EL (cell line): ENCODE measurements around the gene PPP2R3B.
"Not testable (repeated sequence)": the region's sequence is repeated elsewhere in the genome, so short reads cannot be mapped to it uniquely, and the experiment has no call there.

Source experiments
- DNase-seq: peaks from one replicate; pipeline ENCODE4 v3.0.0-alpha.2; 2016

Gene PPP2R3B

DNA sequence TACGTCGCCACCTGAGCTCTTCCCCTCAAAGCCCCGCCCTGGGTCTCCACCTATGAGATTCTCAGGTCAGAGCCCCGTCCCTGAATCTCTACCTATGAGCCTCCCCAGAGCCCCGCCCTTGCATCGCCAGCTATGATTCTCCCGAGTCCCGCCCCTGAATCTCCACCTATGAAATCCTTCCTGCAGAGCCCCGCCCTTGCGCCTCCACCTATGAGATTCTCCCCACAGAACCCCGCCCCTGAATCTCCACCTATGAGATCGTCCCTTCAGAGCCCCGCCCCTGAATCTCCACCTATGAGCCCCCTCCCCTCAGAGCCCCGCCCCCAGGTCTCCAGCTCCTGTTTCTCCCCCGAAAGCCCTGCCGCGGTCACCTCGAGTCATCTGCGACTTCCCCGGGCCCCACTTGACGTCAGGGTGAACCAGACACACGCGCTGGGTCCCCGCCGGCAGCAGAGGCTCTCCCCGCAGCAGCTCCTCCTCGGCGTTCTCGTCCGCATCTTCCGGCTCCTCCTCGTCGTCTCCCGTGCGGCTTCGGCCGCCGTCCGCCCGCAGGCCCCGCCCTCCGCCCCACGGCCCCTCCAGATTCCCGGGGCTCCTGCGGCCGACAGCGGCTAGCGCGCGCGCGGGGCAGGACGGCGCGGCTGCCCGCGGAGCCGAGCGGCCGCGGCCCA is 68.5 kb downstream of the PPP2R3B start:
- DNase-seq, result peak; percentile 99

DNA sequence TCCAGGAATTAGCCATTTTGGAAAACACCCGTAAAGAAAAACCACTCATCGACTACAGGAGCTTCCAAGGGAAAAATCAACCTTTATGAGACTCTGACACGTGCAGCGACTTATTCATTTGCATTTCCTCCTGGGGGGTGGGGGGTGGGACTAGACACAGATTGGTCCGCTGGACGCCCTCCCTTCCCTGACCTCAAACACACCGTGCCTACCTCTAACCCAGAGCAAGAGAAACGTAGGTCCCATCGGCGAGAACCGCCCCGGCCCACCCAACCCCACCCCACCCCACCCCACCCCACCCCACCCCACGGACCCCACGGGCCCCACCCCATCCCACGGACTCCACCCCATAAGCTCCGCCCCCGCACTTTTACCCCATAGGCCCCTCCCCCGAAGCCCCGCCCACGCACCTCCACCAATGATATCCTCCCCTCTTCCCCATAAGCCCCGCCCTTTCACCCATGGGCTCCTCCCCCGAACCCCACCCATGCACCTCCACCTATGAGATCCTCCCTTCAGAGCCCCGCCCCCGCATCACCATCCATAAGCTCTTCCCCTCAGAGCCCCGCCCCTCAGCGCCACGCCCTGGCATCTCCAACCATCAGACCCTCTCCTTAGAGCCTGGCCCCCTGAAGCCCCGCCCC is 69.2 kb downstream of the PPP2R3B start:
- no peak for DNase-seq

- no peak for DNase-seq
Measured at GRCh38 chrX:316351-317325, 70.1 kb downstream of the PPP2R3B start.

DNA sequence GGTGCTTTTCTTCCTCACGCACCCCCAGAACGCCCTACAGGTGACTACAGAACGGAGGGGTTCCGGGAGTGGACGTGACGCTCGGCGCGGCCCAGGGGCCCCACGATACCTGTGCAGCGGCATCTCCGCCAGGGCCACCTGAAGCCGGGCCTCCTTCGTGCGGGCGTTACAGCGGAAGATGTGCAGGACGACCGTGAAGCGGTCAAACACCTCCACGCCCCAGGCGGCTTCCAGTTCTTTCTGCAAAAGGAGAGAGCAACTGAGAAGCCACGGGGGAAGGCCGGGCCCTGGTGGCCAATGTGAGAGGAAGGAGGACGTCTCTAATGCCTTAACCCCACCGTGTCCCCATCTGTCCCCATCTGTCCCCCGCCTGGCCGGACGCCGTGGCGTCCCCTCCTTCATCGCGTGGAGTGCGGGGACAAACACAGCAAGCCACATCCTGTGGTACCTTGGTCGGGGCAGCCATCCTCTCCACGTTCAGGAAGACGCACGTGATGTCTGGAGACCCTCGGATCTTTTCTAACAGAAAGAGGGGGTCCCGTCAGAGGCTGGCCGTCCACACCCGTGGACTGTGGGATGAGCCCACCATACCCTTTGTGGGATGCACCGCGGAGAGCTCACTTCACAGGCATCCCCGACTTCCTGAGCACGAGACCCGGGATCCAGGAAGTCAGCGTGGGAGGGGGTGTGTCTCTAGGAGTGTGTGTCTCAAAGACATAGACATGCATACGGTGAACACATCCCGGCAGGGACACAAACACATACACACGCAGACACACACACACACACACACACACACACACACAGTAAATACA is 71.7 kb downstream of the PPP2R3B start:
- no peak for DNase-seq

DNA sequence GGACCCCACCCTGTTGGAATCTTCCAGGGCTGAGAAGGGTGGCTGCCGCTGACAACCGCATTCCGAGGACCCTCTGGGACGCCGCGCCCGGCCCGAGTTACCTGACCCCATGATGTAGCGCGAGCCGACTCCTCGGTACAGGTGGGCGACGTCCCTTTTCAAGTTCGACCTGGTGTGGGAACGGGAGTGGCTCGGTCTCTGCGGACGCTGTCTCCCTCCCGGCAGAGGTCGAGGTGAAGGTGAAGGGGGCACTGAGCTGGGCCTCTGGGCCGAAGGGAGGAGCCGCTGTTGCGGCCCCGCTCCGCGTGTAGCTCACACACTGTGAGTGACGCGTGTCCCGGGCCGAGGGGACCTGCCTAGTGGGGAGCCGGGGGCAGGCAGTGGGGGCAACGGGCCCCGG is 72.7 kb downstream of the PPP2R3B start:
- no peak for DNase-seq

- no peak for DNase-seq
Measured at GRCh38 chrX:313546-313945, 73.2 kb downstream of the PPP2R3B start.

GRCh38 chrX:312621-313331 is 73.9 kb downstream of the PPP2R3B start:
- no peak for DNase-seq

- no peak for DNase-seq
Measured at GRCh38 chrX:311156-312129, 75.3 kb downstream of the PPP2R3B start.

- no peak for DNase-seq
Measured at GRCh38 chrX:310621-311155, 76.0 kb downstream of the PPP2R3B start.

DNA sequence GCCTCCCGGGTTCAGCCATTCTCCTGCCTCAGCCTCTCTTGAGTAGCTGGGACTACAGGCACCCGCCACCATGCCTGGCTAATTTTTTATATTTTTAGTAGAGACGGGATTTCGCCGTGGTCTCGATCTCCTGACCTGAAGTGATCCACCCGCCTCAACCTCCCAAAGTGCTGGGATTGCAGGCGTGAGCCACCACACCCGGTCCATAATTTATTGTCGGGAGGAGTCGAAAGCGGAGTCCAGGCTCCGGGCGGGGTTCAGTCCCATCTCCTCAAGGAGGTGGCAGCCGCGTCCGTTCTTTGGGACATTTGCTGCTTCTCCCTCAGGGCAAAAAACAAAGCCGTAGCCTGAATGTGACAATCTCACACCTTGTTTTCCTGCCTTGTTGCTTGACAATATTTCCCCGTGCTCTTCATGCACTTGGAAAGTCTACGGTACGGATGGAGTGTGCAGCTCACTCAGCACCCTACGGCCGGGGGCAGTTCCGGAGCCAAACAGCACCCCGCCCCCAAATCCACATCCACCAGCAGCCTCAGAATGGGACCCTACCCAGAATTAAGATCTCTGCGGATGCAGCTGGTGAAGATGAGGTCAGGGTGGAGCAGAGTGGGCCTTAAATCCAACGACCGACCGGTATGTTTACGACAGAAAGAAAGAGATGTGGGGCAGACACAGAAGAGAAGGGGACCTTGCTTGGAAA is 77.7 kb downstream of the PPP2R3B start:
- DNase-seq, result no peak

DNA sequence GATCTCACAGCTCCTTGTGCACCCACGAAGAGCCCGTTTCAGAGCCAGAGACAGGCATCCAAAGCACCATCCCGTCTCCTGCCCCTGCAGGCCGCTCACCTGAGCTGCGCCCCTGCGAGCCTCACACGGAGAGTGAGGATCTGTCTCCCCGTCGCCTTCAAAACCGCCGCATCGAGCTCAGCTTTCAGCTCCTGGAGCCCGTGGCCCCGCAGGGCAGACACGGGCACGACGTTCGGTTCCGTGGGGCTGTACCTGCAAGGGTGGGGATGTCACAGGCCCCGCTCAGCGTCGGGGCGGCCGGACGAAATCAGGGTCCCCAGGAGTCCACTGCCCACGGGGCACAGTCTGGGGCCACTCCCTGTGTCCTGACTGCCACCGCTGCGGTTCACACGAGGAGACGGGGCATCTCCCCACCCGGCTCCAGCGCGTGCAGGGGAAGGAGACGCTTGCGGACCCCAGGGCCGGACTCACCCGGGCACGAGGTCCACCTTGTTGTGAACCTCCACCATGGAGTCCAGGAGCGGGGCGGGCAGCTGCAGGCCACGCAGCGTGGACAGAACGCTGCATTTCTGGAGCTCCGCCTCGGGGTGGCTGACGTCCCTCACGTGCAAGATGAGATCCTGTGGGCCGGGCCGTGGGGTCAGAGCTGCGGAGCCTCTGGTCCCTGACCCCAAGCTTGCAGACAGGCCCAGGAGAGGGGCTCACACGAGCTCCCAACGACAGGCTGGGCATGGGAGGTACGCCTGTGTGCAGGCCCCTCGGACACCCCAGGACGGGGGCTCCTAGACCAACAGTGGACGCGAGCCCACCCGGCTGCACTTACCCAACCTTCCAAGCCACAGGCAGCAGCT is 79.2 kb downstream of the PPP2R3B start:
- DNase-seq, result no peak

GRCh38 chrX:306614-307251 is 80.0 kb downstream of the PPP2R3B start:
- not testable (repeated sequence) for DNase-seq

DNA sequence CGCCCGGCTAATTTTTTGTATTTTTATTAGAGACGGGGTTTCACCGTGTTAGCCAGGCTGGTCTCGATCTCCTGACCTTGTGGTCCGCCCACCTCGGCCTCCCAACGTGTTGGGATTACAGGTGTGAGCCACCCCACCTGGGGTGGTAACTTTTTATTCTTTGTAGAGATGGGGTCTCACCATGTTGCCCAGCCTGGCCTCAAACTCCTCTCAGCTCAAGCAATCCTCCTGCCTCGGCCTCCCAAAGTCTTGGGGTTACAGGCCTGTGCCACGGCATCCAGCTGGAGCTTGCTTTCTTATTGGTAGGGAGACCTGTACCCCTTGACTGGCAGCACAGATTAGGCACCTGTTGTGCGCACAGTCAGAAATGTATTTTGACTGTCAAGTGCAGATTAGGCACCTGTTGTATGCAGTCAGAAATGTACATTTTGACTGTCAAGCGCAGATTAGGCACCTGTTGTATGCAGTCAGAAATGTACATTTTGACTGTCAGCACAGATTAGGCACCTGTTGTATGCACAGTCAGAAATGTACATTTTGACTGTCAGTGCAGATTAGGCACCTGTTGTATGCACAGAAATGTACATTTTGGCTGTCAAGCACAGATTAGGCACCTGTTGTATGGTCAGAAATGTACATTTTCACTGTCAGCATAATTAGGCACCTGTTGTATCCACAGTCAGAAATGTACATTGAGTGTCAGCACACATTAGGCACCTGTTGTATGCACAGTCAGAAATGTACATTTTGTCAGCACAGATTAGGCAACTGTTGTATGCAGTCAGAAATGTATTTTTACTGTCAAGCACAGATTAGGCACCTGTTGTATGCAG is 80.7 kb downstream of the PPP2R3B start:
- not testable (repeated sequence) for DNase-seq

DNA sequence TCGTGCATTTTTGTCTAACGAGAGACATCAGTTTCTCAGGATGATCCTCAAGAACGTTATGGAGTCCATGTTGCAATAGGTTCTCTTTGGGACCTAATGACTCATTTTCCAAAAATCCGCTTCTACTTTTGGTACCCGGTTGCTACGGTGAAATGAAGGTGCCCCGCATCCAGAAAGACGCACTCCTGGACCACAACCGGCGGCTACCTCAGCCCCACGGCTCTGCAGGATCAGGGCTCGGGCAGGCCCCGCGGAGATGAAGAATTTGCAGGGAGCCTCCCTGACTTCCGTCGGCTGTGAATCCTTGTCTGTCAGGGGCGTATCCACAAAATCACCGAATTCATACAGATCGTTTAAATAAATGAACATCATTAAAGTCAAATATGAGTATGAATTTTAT is 83.7 kb downstream of the PPP2R3B start:
- no peak for DNase-seq

DNA sequence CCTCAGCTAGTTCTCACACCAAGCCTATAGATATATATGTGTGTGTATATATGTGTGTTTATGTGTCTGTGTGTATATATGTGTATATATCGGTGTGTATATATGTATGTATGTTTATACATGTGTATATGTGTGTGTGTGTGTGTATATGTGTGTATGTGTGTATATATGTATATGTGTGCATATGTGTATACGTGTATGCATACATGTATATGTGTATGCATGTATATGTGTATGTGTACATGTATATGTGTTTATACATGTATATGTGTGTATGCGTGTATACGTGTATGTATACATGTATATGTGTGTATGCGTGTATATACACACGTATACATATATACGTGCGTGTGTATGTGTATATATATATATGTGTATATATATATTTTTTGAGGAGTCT is 86.4 kb downstream of the PPP2R3B start:
- DNase-seq, result no peak

GRCh38 chrX:298993-299392 is 87.7 kb downstream of the PPP2R3B start:
- no peak for DNase-seq

- DNase-seq, result no peak
Measured at GRCh38 chrX:295136-295535, 91.6 kb downstream of the PPP2R3B start.
